Kidney epithelial cell (primary cell): ENCODE results near the gene MEAK7. TPM values are rescaled to one million over a fixed set of nuclear protein-coding genes. Genes with fewer than 3 reads are reported as not detected.
"Not testable (repeated sequence)": the region's sequence is repeated elsewhere in the genome, so short reads cannot be mapped to it uniquely, and the experiment has no call there.

Experiments
- DNase-seq: peaks from one replicate; pipeline ENCODE4 v3.0.0-alpha.2; 2010; ENCODE audit warnings: low read depth
- H3K27me3 ChIP-seq: 2 replicates; pipeline ENCODE4 v1.6.0; 2011; ENCODE audit warnings: low read length; ENCODE audit not compliant: control insufficient read depth, insufficient read depth
- H3K36me3 ChIP-seq: 2 replicates; pipeline ENCODE4 v1.5.1; 2011; ENCODE audit warnings: low read length; ENCODE audit not compliant: control insufficient read depth, insufficient read depth
- H3K4me3 ChIP-seq: 2 replicates; pipeline ENCODE4 v1.5.1; 2011; ENCODE audit warnings: low read depth, mild to moderate bottlenecking, control low read depth, low read length
- CTCF ChIP-seq: IDR thresholded peaks from 2 replicates; pipeline ENCODE4 v1.5.1; 2011; ENCODE audit warnings: mild to moderate bottlenecking, moderate library complexity, low read length, control low read depth, inconsistent platforms; ENCODE audit not compliant: insufficient read depth, poor library complexity, severe bottlenecking
- total RNA-seq: library from RNA; depleted of rRNA; stranded (reverse); fragments of >200 nt; gene quantifications from 2 replicates; pipeline ENCODE4 v1.2.3, GENCODE V29; 2015

MEAK7 gene
- total RNA-seq, 1 donor from 2014 or later, result 26.9 TPM

GRCh38 chr16:84524346-84524920 is 20.0 kb upstream of the MEAK7 start:
- Histone ChIP-seq H3K27me3 (no peaks in the 10 kb centered on the region), H3K36me3 (no peaks in the 10 kb centered on the region), H3K4me3 (no peak overlapping the region)
- DNase-seq, result no peak
- TF ChIP-seq CTCF, result no peak

- no peak overlapping the region for H3K4me3 ChIP-seq
- no peak for TF ChIP-seq CTCF
- H3K27me3 ChIP-seq, result no peaks in the 10 kb centered on the region
- H3K36me3 ChIP-seq, result no peaks in the 10 kb centered on the region
- no peak for DNase-seq
Observed at GRCh38 chr16:84521497-84521770, 17.0 kb upstream of the MEAK7 start.

GRCh38 chr16:84520725-84521496 is 16.5 kb upstream of the MEAK7 start:
- TF ChIP-seq CTCF, result no peak
- Histone ChIP-seq H3K4me3 (no peak overlapping the region), H3K36me3 (no peaks in the 10 kb centered on the region), H3K27me3 (no peaks in the 10 kb centered on the region)
- DNase-seq, result no peak

GRCh38 chr16:84519855-84520254 is 15.4 kb upstream of the MEAK7 start:
- no peak for TF ChIP-seq CTCF
- no peak for DNase-seq
- H3K4me3 ChIP-seq, result no peak overlapping the region
- no peaks in the 10 kb centered on the region for H3K36me3 ChIP-seq
- H3K27me3 ChIP-seq, result no peaks in the 10 kb centered on the region

GRCh38 chr16:84518804-84519341 is 14.4 kb upstream of the MEAK7 start:
- no peak overlapping the region for H3K4me3 ChIP-seq
- no peaks in the 10 kb centered on the region for H3K27me3 ChIP-seq
- no peak for TF ChIP-seq CTCF
- DNase-seq, result no peak
- no peaks in the 10 kb centered on the region for H3K36me3 ChIP-seq

GRCh38 chr16:84518220-84518619 is 13.8 kb upstream of the MEAK7 start:
- not testable (repeated sequence) for H3K36me3 ChIP-seq, DNase-seq, H3K27me3 ChIP-seq, H3K4me3 ChIP-seq
